ENCODE data around the gene SLC5A10.
A peak's percentile ranks its signal among the peaks of the same experiment; 100 is the strongest.
"Not testable (repeated sequence)": the region's sequence is repeated elsewhere in the genome, so short reads cannot be mapped to it uniquely, and the experiment has no call there.

Gene SLC5A10

GRCh38 chr17:18948476-18949006 is 3.4 kb upstream of the SLC5A10 start:
- DNase-seq, result no peak

GRCh38 chr17:18949566-18949965 is 2.4 kb upstream of the SLC5A10 start:
- DNase-seq, result no peak

GRCh38 chr17:18950346-18950745 is 1.6 kb upstream of the SLC5A10 start:
- no peak for DNase-seq

GRCh38 chr17:18950944-18951905 is 740 bp upstream of the SLC5A10 start:
- no peak for DNase-seq

GRCh38 chr17:18953231-18953728 is 1.3 kb downstream of the SLC5A10 start:
- DNase-seq, result no peak

GRCh38 chr17:18954321-18954720 is 2.4 kb downstream of the SLC5A10 start:
- no peak for DNase-seq

- DNase-seq, result no peak
Observed at GRCh38 chr17:18955009-18955408, 3.0 kb downstream of the SLC5A10 start.

GRCh38 chr17:18956021-18956420 is 4.1 kb downstream of the SLC5A10 start:
- DNase-seq, result not testable (repeated sequence)

- DNase-seq, result no peak
Observed at GRCh38 chr17:18956581-18956980, 4.6 kb downstream of the SLC5A10 start.

- no peak for DNase-seq
Observed at GRCh38 chr17:18957831-18958230, 5.9 kb downstream of the SLC5A10 start.

GRCh38 chr17:18958611-18959010 is 6.6 kb downstream of the SLC5A10 start:
- DNase-seq, result no peak

GRCh38 chr17:18959071-18959844 is 7.3 kb downstream of the SLC5A10 start:
- no peak for DNase-seq

GRCh38 chr17:18959845-18960240 is 7.9 kb downstream of the SLC5A10 start:
- DNase-seq, result no peak

- no peak for DNase-seq
Observed at GRCh38 chr17:18960241-18960665, 8.3 kb downstream of the SLC5A10 start.

- DNase-seq, result peak; percentile 74 to 75
Observed at GRCh38 chr17:18960803-18961511, 9.0 kb downstream of the SLC5A10 start.

GRCh38 chr17:18961634-18962493 is 9.9 kb downstream of the SLC5A10 start:
- peak in 1 of 2 donors; percentile 11 for DNase-seq

GRCh38 chr17:18962494-18962815 is 10.5 kb downstream of the SLC5A10 start:
- no peak for DNase-seq

- DNase-seq, result no peak
Observed at GRCh38 chr17:18963126-18964017, 11.4 kb downstream of the SLC5A10 start.

GRCh38 chr17:18964018-18964351 is 12.0 kb downstream of the SLC5A10 start:
- DNase-seq, result no peak

- DNase-seq, result no peak
Observed at GRCh38 chr17:18964550-18964949, 12.6 kb downstream of the SLC5A10 start.

All from CD4-positive, alpha-beta T cell treated with Interleukin-1 beta for 1 hour (primary cell).